ENCODE measurements around the gene KCNH8. TPM values are rescaled to one million over a fixed set of nuclear protein-coding genes. Genes with fewer than 3 reads are reported as not detected.

KCNH8 gene
- total and polyA plus RNA-seq, 4 experiments from 2014 or later: 0.06 to 0.19 TPM; not detected in 2

DNA sequence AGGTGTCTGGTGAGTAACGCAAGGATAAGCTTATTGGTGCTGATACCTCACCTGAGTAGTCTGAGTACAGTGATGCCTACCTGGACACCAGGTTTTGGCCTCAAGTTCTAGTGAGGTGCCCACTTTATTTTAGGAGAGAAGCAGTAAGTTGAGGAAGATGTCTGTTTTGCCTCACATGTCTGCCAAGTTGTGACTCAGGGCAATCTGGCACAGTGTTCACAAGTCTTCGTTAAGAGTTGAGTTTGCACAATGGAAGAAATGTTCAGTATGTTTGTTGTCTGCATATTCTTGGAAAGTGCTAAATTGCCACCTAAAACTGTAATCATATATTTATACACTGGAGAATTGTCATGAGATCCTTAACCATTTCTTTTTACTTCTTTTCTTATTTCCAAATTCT, 122.2 kb downstream of the KCNH8 start:
- no peaks in the 10 kb centered on the region for H3K36me3 ChIP-seq (ENCODE audit: insufficient read depth, low read length)
- H3K9me3 ChIP-seq (ENCODE audit: control insufficient read depth in 1 of 2, low read length in 2 of 2): no peaks in the 10 kb centered on the region
- DNase-seq: no peak
- ChIA-PET CTCF (ENCODE audit: partially characterized antibody) (no interaction called here), POLR2A (ENCODE audit: partially characterized antibody) (no interaction called here)
- H3K36me3 Mint-ChIP-seq: no peaks in the 10 kb centered on the region
- H3K4me1 ChIP-seq (ENCODE audit: insufficient read depth, low read length): no peaks in the 10 kb centered on the region
- intact Hi-C loops (cut with micrococcal nuclease): no loop called here
- H3K9me3 Mint-ChIP-seq: peaks cover 0 to 2% (median 0%) of the 10 kb centered on the region in 8 donors
- H3K4me3 Mint-ChIP-seq: no peak overlapping the region
- H3K4me3 ChIP-seq (ENCODE audit: low read length in 2 of 2): no peak overlapping the region
- H3K27me3 ChIP-seq (ENCODE audit: insufficient read depth, low read length): no peaks in the 10 kb centered on the region
- H3K27ac Mint-ChIP-seq: no peak overlapping the region
- H3K4me1 Mint-ChIP-seq: no peaks in the 10 kb centered on the region
- H3K27me3 Mint-ChIP-seq: no peaks in the 10 kb centered on the region
- no peak overlapping the region for H3K27ac ChIP-seq (ENCODE audit: low read depth, low read length)

DNA sequence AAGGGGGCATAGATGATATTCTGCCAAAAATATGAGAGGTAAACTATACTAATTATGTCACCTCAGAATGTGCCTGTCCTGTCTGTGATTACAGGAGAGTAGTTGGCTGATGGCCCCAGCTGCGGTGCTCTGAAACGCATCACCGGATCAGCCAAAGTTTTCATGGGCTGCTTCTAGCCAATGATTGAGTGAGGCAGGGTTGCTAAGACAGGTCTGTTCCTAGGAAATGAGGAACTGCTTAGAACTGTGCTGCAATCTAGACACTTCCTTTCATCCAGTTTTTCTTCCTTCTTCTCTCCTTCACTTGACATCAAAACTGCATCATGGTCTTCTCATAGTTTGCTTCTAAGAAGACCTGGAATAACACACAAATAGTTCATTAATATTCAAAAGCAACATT, 124.0 kb downstream of the KCNH8 start:
- CTCF ChIA-PET (ENCODE audit: partially characterized antibody): no interaction called here

DNA sequence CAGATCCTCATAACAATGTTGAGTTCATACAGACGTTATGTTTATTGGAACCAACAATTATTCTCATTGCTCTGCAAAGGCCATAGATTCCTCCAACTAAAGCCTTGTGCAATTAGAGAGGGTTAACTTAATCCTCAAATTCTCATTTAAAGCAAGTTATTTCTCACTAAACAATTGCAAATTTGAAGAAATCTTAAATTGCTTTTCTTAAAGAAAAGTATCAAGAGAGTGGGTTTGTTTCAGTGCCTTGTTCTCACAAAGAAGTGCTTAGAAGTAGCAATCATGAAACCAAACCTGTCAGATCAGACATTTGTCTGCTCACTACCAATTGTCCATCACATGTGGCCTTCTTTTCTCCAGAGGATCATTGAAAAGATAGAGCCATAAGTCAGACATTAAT, 124.8 kb downstream of the KCNH8 start:
- no peaks in the 10 kb centered on the region for H3K36me3 ChIP-seq (ENCODE audit: insufficient read depth, low read length)
- H3K27ac ChIP-seq (ENCODE audit: low read depth, low read length): no peak overlapping the region
- Mint-ChIP-seq H3K27ac (no peak overlapping the region), H3K9me3 (peaks cover 0 to 2% (median 0%) of the 10 kb centered on the region in 8 donors), H3K4me1 (no peaks in the 10 kb centered on the region), H3K4me3 (no peak overlapping the region), H3K36me3 (no peaks in the 10 kb centered on the region), H3K27me3 (peaks cover 0 to 2% of the 10 kb centered on the region in 2 donors)
- no peaks in the 10 kb centered on the region for H3K27me3 ChIP-seq (ENCODE audit: insufficient read depth, low read length)
- H3K9me3 ChIP-seq (ENCODE audit: control insufficient read depth in 1 of 2, low read length in 2 of 2): no peaks in the 10 kb centered on the region
- intact Hi-C loops (cut with micrococcal nuclease): no loop called here
- ChIA-PET POLR2A (ENCODE audit: partially characterized antibody) (no interaction called here), CTCF (ENCODE audit: partially characterized antibody) (no interaction called here)
- H3K4me3 ChIP-seq (ENCODE audit: low read length in 2 of 2): no peak overlapping the region
- no peaks in the 10 kb centered on the region for H3K4me1 ChIP-seq (ENCODE audit: insufficient read depth, low read length)
- DNase-seq: no peak

More for the DNA sequence above, 124.0 kb downstream of the KCNH8 start:
- H3K4me3 Mint-ChIP-seq: no peak overlapping the region
- no peak for DNase-seq
- no peak overlapping the region for H3K27ac Mint-ChIP-seq
- peaks cover 0 to 2% (median 0%) of the 10 kb centered on the region in 8 donors for H3K9me3 Mint-ChIP-seq
- H3K36me3 ChIP-seq (ENCODE audit: insufficient read depth, low read length): no peaks in the 10 kb centered on the region
- intact Hi-C loops (cut with micrococcal nuclease): no loop called here
- POLR2A ChIA-PET (ENCODE audit: partially characterized antibody): no interaction called here
- no peaks in the 10 kb centered on the region for H3K4me1 Mint-ChIP-seq
- H3K9me3 ChIP-seq (ENCODE audit: control insufficient read depth in 1 of 2, low read length in 2 of 2): no peaks in the 10 kb centered on the region
- H3K27me3 ChIP-seq (ENCODE audit: insufficient read depth, low read length): no peaks in the 10 kb centered on the region
- H3K4me1 ChIP-seq (ENCODE audit: insufficient read depth, low read length): no peaks in the 10 kb centered on the region
- H3K36me3 Mint-ChIP-seq: no peaks in the 10 kb centered on the region
- no peak overlapping the region for H3K27ac ChIP-seq (ENCODE audit: low read depth, low read length)
- no peak overlapping the region for H3K4me3 ChIP-seq (ENCODE audit: low read length in 2 of 2)
- no peaks in the 10 kb centered on the region for H3K27me3 Mint-ChIP-seq

DNA sequence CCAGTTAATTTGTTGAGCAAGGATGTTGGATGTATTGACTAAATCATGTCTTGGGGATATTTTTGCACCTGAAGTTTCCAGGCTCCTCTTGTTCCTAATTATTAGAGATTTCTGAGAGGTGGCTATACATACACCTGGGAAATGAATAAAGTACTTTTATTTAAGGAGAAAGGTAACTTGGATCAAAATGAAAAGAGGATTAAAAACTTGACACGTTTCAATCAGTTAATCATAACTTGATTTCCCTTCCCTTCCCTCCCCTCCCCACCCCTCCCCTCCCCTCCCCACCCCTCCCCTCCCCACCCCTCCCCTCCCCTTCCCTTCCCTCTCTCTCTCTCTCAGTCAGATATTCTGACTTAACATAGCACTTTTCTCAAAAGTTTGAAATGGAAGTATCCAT, 126.3 kb downstream of the KCNH8 start:
- intact Hi-C loops (cut with micrococcal nuclease): no loop called here
- Histone ChIP-seq H3K9me3 (ENCODE audit: control insufficient read depth in 1 of 2, low read length in 2 of 2) (no peaks in the 10 kb centered on the region), H3K27ac (ENCODE audit: low read depth, low read length) (no peak overlapping the region), H3K4me3 (ENCODE audit: low read length in 2 of 2) (no peak overlapping the region), H3K36me3 (ENCODE audit: insufficient read depth, low read length) (no peaks in the 10 kb centered on the region), H3K4me1 (ENCODE audit: insufficient read depth, low read length) (no peaks in the 10 kb centered on the region), H3K27me3 (ENCODE audit: insufficient read depth, low read length) (no peaks in the 10 kb centered on the region)
- H3K4me1 Mint-ChIP-seq: no peaks in the 10 kb centered on the region
- peaks cover 0 to 2% of the 10 kb centered on the region in 2 donors for H3K27me3 Mint-ChIP-seq
- DNase-seq: no peak
- POLR2A ChIA-PET (ENCODE audit: partially characterized antibody): no interaction called here
- no peaks in the 10 kb centered on the region for H3K36me3 Mint-ChIP-seq
- no peak overlapping the region for H3K27ac Mint-ChIP-seq
- CTCF ChIA-PET (ENCODE audit: partially characterized antibody): no interaction called here
- H3K9me3 Mint-ChIP-seq: peaks cover 0 to 2% (median 0%) of the 10 kb centered on the region in 8 donors
- H3K4me3 Mint-ChIP-seq: no peak overlapping the region

DNA sequence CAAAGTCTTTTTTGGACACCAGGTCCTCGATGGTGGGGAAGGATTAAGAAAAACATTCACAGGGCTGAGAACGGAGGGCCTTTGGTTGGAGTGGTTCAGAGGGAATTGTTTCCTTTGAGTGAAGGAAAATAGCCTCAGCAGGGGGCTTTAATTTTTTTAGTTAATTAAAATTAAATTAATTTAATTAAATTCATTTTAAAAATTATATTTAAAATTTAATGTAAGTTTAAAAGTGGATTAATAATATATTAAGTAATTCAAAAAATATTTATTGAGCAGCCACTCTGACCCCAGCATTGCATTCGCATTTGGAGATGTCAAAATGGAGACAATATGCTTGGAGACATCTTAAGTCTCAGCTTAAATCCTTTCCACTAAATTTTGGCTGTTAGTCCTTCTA, 136.7 kb downstream of the KCNH8 start:
- Mint-ChIP-seq H3K4me3 (no peak overlapping the region), H3K4me1 (no peaks in the 10 kb centered on the region), H3K27me3 (no peaks in the 10 kb centered on the region), H3K9me3 (peaks cover 0 to 4% (median 0%) of the 10 kb centered on the region in 8 donors), H3K36me3 (no peaks in the 10 kb centered on the region), H3K27ac (no peak overlapping the region)
- no peak overlapping the region for H3K27ac ChIP-seq (ENCODE audit: low read depth, low read length)
- no peaks in the 10 kb centered on the region for H3K9me3 ChIP-seq (ENCODE audit: control insufficient read depth in 1 of 2, low read length in 2 of 2)
- H3K36me3 ChIP-seq (ENCODE audit: insufficient read depth, low read length): no peaks in the 10 kb centered on the region
- H3K4me3 ChIP-seq (ENCODE audit: low read length in 2 of 2): no peak overlapping the region
- ChIA-PET POLR2A (ENCODE audit: partially characterized antibody) (no interaction called here), CTCF (ENCODE audit: partially characterized antibody) (no interaction called here)
- no peaks in the 10 kb centered on the region for H3K4me1 ChIP-seq (ENCODE audit: insufficient read depth, low read length)
- DNase-seq: no peak
- intact Hi-C loops (cut with micrococcal nuclease): no loop called here
- no peaks in the 10 kb centered on the region for H3K27me3 ChIP-seq (ENCODE audit: insufficient read depth, low read length)

DNA sequence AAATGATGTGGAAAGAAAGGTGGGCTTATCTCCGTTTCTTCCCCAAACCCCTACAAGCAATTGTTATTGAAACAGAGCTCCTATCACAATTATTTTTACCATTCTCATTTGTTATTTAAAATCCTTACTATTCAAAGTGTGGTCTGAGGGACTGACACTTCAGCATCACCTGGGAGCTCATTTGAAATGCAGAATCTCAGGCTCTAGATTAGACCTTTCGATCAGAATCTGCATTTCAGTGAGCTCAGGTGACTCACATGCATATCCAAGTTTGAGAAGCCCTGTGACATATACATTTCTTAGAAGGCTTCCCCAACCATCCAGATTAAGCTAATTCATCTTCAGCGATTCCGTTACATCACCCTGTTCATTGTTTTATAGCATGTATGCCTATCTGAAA, 145.0 kb downstream of the KCNH8 start:
- Mint-ChIP-seq H3K27me3 (no peaks in the 10 kb centered on the region), H3K4me3 (no peak overlapping the region), H3K27ac (no peak overlapping the region), H3K4me1 (no peaks in the 10 kb centered on the region), H3K36me3 (no peaks in the 10 kb centered on the region), H3K9me3 (peaks cover 0 to 5% (median 0%) of the 10 kb centered on the region in 8 donors)
- no peaks in the 10 kb centered on the region for H3K27me3 ChIP-seq (ENCODE audit: insufficient read depth, low read length)
- H3K27ac ChIP-seq (ENCODE audit: low read depth, low read length): no peak overlapping the region
- H3K36me3 ChIP-seq (ENCODE audit: insufficient read depth, low read length): no peaks in the 10 kb centered on the region
- POLR2A ChIA-PET (ENCODE audit: partially characterized antibody): no interaction called here
- CTCF ChIA-PET (ENCODE audit: partially characterized antibody): no interaction called here
- DNase-seq: no peak
- H3K4me1 ChIP-seq (ENCODE audit: insufficient read depth, low read length): no peaks in the 10 kb centered on the region
- intact Hi-C loops (cut with micrococcal nuclease): no loop called here
- no peaks in the 10 kb centered on the region for H3K9me3 ChIP-seq (ENCODE audit: control insufficient read depth in 1 of 2, low read length in 2 of 2)
- no peak overlapping the region for H3K4me3 ChIP-seq (ENCODE audit: low read length in 2 of 2)

DNA sequence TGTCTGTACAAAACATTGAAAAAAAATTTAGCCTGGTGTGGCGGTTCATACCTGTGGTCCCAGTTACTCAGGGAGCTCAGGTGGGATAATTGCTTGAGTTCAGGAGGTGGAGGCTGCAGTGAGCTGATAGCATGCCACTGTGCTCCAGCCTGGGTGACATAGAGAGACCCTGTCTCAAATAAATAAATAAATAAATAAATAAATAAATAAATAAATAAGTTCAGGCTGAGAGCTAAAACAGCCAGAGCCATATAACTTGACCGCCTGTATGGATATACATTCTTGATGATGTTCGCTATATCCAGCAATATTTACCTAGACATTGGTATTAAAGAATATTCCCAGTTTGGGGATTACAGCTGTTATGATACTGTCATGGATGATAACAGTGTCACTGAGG, 146.9 kb downstream of the KCNH8 start:
- Mint-ChIP-seq H3K27me3 (no peaks in the 10 kb centered on the region), H3K27ac (no peak overlapping the region), H3K36me3 (no peaks in the 10 kb centered on the region), H3K4me3 (no peak overlapping the region), H3K9me3 (peaks cover 0 to 5% (median 0%) of the 10 kb centered on the region in 8 donors), H3K4me1 (no peaks in the 10 kb centered on the region)
- no peaks in the 10 kb centered on the region for H3K4me1 ChIP-seq (ENCODE audit: insufficient read depth, low read length)
- no peaks in the 10 kb centered on the region for H3K27me3 ChIP-seq (ENCODE audit: insufficient read depth, low read length)
- no peaks in the 10 kb centered on the region for H3K36me3 ChIP-seq (ENCODE audit: insufficient read depth, low read length)
- intact Hi-C loops (cut with micrococcal nuclease): no loop called here
- H3K4me3 ChIP-seq (ENCODE audit: low read length in 2 of 2): no peak overlapping the region
- no peak overlapping the region for H3K27ac ChIP-seq (ENCODE audit: low read depth, low read length)
- H3K9me3 ChIP-seq (ENCODE audit: control insufficient read depth in 1 of 2, low read length in 2 of 2): no peaks in the 10 kb centered on the region
- ChIA-PET POLR2A (ENCODE audit: partially characterized antibody) (no interaction called here), CTCF (ENCODE audit: partially characterized antibody) (no interaction called here)
- DNase-seq: no peak

DNA sequence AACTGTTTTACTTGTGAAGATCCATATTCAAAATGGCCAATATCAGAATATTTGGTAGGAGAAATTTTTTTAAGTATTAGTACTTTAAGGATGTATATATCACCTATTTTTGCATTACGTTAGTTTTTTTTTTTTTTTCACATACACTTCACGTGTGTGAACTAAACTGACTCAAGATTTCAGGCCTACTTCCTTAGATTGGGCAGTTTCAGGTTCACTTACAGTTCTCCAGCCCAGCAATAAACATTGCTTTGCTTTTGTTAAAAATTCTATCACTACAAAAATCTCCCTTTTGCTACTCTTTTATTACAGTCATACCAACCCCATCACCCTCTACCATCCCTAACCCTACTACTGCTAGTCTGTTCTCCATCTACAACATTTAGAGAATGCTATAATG, 183.6 kb downstream of the KCNH8 start:
- Histone ChIP-seq H3K4me3 (ENCODE audit: low read length in 2 of 2) (no peak overlapping the region), H3K27ac (ENCODE audit: low read depth, low read length) (no peak overlapping the region), H3K4me1 (ENCODE audit: insufficient read depth, low read length) (no peaks in the 10 kb centered on the region), H3K9me3 (ENCODE audit: control insufficient read depth in 1 of 2, low read length in 2 of 2) (no peaks in the 10 kb centered on the region), H3K27me3 (ENCODE audit: insufficient read depth, low read length) (no peaks in the 10 kb centered on the region), H3K36me3 (ENCODE audit: insufficient read depth, low read length) (no peaks in the 10 kb centered on the region)
- no peak overlapping the region for H3K27ac Mint-ChIP-seq
- H3K9me3 Mint-ChIP-seq: peaks cover 0 to 3% (median 0%) of the 10 kb centered on the region in 8 donors
- H3K4me1 Mint-ChIP-seq: no peaks in the 10 kb centered on the region
- no peaks in the 10 kb centered on the region for H3K36me3 Mint-ChIP-seq
- ChIA-PET CTCF (ENCODE audit: partially characterized antibody) (no interaction called here), POLR2A (ENCODE audit: partially characterized antibody) (no interaction called here)
- H3K4me3 Mint-ChIP-seq: no peak overlapping the region
- no peak for DNase-seq
- no peaks in the 10 kb centered on the region for H3K27me3 Mint-ChIP-seq
- intact Hi-C loops (cut with micrococcal nuclease): no loop called here
